NCI-H774 (cell line): ENCODE measurements around the gene MTNR1B.

Source experiments
- DNase-seq: peaks from one replicate; lab custom pipeline; 2025; lab: John Stamatoyannopoulos, UW

The MTNR1B gene

GRCh38 chr11:92969634-92970347, at the start of gene MTNR1B:
Gene MTNR1B (plus strand): TSS chr11:92969651. CDS start chr11:92969726, 75 bp downstream.
- no peak for DNase-seq

- no peak for DNase-seq
Measured at GRCh38 chr11:92920331-92920730, 49.1 kb upstream of the MTNR1B start.

- no peak for DNase-seq
Measured at GRCh38 chr11:92922731-92923130, 46.7 kb upstream of the MTNR1B start.

GRCh38 chr11:92929246-92929645, 40.2 kb upstream of the MTNR1B start:
- no peak for DNase-seq

- DNase-seq: no peak
Measured at GRCh38 chr11:92929653-92930052, 39.8 kb upstream of the MTNR1B start.

GRCh38 chr11:92931746-92932422, 37.6 kb upstream of the MTNR1B start:
- no peak for DNase-seq

GRCh38 chr11:92939305-92939704, 30.1 kb upstream of the MTNR1B start:
- DNase-seq: no peak

- no peak for DNase-seq
Measured at GRCh38 chr11:92941676-92942571, 27.5 kb upstream of the MTNR1B start.

- DNase-seq: no peak
Measured at GRCh38 chr11:92946707-92947106, 22.7 kb upstream of the MTNR1B start.

- no peak for DNase-seq
Measured at GRCh38 chr11:92948116-92948515, 21.3 kb upstream of the MTNR1B start.

GRCh38 chr11:92954003-92954402, 15.4 kb upstream of the MTNR1B start:
- DNase-seq: no peak

- DNase-seq: no peak
Measured at GRCh38 chr11:92955860-92956259, 13.6 kb upstream of the MTNR1B start.

GRCh38 chr11:92960886-92961285, 8.6 kb upstream of the MTNR1B start:
- DNase-seq: no peak

GRCh38 chr11:92962446-92962845, 7.0 kb upstream of the MTNR1B start:
- no peak for DNase-seq

- no peak for DNase-seq
Measured at GRCh38 chr11:92964471-92964870, 5.0 kb upstream of the MTNR1B start.

GRCh38 chr11:92965196-92965595, 4.3 kb upstream of the MTNR1B start:
- DNase-seq: no peak

GRCh38 chr11:92967178-92967577, 2.3 kb upstream of the MTNR1B start:
- DNase-seq: no peak

GRCh38 chr11:92967867-92968266, 1.6 kb upstream of the MTNR1B start:
- no peak for DNase-seq

- DNase-seq: no peak
Measured at GRCh38 chr11:92969293-92969633, 188 bp upstream of the MTNR1B start.

- DNase-seq: no peak
Measured at GRCh38 chr11:92972248-92972647, 2.8 kb downstream of the MTNR1B start.

GRCh38 chr11:92975285-92975684, 5.8 kb downstream of the MTNR1B start:
- DNase-seq: no peak

- DNase-seq: no peak
Measured at GRCh38 chr11:92976681-92977080, 7.2 kb downstream of the MTNR1B start.

GRCh38 chr11:92977401-92977800, 8.0 kb downstream of the MTNR1B start:
- no peak for DNase-seq
